DMS79 treated with DMSO at 0.1 percent for 48 hours (cell line): ENCODE measurements around the gene CLBA1.
A peak's percentile ranks its signal among the peaks of the same experiment; 100 is the strongest.

Experiments used
- DNase-seq: peaks from one replicate; lab custom pipeline; 2025; lab: John Stamatoyannopoulos, UW

Gene CLBA1

GRCh38 chr14:104968541-104969401 is 16.8 kb upstream of the CLBA1 start:
- DNase-seq = peak; percentile 77

DNA sequence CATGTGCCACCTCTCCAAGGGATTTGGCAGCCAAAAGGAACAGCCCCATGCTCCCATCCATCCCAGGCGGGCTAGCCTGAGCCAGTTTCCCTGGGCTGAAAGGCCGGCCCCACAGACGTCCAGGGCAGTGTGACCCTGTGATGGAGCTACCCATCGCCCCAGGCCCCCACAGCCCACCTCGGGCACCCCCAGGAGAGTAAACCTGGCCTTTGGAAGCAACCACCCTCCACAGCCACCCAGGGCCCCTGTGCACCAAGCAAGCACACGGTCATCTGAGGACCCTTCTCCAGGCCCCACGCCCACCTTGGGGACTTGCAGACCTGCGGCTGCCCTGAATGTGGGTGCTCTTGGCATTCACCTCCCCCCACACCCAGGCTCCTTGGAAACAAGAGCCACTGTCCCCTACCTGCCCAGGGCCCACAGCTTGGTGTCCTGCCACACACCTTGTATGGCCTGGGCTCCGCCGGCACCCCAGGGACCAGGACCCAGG is 15.8 kb upstream of the CLBA1 start:
- no peak for DNase-seq

- DNase-seq = no peak
These were observed 15.1 kb upstream of the CLBA1 start for GRCh38 chr14:104970231-104971068.

DNA sequence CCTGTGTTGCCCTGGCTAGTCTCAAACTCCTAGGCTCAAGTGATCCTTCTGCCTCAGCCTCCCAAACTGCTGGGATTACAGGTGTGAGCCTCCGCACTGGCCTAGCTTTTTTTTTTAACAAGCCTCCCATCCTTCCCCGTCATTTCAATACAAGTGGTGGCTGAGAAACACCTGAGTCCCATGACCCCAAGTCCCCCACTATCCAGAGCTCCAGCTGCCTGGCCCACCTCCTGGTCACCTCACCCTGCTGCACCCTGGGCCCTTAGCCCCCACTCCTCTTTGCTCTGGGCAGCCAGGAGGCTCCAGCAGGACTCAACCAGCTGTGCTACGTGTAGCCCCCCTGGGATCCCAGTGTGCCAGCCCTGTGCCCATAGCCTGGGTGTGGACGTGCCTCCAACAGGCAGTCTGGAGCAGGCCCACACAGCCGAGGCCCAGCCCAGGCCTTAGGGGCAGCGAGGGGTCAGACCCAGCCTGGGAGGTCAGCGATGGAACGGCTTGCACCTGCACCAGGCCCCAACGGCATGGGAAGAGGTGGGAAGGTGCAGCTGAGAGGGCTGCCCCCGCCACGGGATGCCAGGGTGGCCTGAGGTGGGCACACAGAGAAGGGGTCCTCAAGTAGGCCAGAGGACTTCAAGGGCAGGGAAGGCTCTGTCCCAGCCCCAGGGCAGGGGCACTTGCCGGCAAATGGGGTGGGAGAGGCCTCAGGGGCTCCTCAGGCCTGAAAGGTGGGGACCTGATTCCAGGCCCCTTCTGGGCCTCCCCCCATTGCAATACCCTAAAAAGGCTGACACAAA is 13.9 kb upstream of the CLBA1 start:
- DNase-seq = no peak

- DNase-seq = peak; percentile 91
These were observed 13.1 kb upstream of the CLBA1 start for GRCh38 chr14:104972301-104973134.

- DNase-seq = peak; percentile 76
These were observed 12.5 kb upstream of the CLBA1 start for GRCh38 chr14:104973135-104973384.

DNA sequence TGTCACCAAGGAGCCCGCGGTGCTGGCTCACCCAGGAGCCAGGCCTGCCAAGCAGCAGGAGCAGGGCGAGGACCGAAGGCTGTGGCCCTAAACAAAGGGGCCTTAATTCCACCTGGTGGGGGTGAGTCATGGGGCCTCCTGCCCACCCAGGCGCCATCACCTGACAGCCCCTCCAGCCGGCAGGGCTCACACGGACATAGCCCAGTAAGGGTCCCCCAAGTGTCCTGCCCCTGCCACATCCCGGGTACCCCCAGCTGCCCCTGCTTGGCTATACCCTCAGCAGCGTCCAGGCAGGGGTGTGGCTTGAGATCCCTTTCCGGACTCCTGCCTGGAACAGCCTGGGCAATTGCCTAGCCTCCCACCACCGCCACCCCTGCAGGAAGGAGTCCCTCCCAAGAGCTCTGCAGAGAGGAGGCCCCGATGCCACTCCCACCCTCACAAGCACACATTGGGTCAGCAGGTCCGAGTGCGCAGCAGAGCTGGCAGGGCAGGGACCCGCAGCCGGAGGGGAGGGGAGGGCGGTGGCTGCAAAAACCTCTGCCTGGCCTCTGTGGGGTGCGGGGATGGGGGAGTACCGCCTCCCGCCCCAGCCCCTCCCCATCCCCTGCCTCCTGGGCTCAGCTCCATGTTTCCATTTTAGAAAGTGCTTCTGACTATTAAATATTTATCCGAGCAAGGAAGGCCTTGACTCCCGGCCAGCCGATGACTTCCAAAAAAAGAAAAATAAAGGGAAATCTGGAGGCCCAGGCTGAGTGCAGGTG is 12.0 kb upstream of the CLBA1 start:
- DNase-seq = peak; percentile 86

DNA sequence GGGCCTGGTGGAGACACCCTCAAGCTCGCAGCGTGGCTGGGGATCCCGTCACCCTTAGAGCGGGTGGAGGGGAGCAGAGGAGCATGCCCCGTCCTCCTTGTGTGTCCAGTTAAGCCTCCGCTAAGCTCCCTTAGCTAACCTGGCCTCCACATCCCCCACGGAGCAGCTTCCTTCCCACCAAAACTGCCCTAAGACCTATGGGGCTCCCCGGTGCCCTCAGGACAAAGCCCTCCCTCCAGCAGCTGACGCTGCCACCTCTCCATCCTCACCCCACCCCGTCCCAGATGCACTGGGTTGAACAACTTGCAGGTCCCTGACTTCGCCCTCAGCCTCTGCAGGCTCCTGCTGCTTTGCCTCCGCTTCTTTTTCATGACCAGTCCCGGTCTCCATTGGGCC is 11.4 kb upstream of the CLBA1 start:
- DNase-seq = no peak

DNA sequence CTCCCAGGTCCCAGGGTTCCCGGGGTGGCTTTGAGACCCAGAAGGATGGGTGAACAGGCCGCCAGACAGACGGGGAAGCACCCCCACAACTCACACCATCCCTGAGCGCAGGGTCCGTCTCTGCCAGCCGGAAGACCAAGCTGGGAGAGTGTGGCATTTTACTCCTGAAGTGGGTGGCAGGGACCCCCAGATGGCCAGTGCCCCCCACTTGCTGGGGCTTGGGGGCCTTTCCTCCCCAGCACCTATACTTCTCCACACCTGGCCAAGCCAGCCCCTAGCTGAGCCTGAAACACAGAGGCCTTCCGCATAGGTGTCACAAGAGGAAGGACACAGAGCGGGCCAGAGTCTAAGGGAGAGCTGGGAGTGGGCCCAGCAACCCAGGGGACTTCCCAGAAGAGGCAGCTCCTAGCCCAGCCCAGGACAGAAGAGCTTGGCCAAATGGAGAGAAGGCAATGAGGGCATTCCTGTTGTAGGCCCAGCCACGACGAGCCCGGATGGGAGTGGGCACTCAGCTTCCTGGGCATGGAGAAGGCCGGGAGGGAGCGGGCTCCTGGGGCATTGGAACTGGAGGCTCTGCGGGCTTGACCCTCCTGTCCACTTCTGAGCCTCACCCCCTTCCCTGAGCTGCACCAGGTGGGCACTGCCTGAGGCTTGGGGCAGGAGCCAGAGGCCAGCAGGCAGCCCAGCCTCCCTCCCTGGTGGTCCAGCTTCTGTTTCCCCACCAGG is 10.8 kb upstream of the CLBA1 start:
- DNase-seq = no peak

- no peak for DNase-seq
These were observed 9.9 kb upstream of the CLBA1 start for GRCh38 chr14:104975481-104976197.

GRCh38 chr14:104976198-104977007 is 9.2 kb upstream of the CLBA1 start:
- DNase-seq = peak; percentile 90

GRCh38 chr14:104977008-104977680 is 8.4 kb upstream of the CLBA1 start:
- DNase-seq = no peak

DNA sequence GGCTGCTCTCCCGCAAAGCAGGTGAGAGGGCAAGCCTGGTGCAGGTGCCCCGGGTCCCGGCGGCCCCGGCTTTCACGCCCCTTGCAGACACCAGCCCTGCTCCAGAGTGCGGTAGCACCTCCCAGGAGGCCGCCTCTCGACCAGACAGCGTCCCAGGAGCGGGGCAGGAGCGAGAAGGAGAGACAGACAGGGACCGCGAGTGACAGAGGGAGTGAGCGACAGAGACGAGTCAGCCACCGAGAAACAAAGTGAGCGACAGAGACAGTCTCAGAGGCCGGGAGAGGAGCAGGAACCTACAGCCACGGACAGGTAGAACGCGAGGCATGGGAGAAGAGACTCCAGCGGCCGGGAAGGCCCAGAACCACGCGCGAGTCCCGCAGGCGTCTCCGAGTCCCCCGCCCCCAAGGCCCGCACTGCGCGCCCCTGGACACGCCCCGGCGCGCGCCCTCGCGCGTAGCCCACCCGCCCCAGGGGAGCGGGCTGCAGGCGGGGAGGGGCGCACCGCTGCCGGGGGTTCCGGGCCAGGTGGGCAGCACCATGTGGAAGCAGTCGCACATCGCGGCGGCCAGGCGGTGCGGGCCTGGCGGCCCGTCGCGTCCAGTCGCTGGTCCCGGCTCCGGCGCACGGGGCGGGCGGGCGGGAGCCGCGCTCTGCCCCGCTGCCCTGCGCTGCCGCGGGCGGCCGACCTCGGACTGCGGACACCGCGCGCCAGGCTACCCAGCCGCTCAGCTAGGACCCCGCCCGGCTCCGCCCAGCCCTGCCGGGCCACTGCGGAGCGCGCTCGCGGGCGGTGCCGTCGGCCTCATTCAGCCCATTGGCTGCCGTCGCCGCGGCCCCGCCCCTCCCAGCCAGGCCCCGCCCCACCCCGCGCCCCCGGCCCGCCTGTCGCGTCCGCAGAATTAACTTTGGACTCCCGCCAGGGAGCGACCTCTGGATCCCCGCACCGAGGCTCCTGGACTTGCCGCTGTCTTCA is 7.6 kb upstream of the CLBA1 start, which contains the start of gene AHNAK2:
Gene AHNAK2 (minus strand): TSS at position 694 of the 973 bp plus-strand sequence. CDS start 137 bp downstream, at position 557.
- DNase-seq = peak; percentile 66

DNA sequence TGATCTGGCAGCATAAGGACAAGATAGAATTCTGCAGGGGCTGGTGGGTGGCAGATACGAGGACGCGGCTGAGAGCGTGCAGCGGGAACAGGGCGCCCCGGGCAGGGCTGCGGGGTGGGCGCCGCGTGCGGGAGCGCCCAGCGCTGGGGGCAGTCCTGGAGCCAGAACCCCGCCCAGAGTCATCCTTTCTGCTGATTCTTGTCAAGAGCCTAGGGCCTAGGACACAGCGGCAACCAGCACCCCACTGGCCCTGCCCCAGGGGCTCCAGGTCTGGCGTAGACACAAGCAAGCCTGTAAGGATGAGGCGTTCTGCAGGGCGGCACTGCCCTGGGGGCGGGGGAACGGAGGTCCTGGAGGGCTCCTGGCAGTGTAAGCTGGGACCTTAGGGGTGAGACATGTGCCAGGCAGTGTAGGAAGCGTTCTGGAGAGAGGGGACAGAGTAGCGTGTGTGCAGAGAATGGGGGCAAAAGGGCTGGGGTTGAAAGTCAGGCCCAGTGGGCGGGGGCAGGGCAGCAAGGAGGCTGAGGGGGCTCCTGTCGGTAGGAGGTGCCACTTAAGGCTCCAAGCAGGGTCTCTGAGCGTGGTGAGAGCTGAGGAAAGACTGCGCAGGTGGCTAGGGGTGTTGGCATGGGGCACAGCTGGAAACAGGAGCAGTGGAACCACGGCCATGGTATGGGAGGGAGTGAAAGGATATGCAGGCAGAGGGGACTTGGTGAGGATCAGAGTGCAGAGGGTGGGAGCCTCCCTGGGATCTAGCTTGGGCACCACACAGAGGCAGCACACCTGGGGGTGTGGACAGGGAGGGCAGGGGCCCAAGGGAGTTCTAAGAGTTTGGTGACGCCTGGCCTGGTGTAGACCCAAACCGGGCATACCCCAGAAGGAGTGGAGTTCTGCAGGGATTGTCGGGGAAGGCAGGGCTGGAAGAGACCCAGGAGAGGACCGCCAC is 6.6 kb upstream of the CLBA1 start:
- no peak for DNase-seq
